H9 (cell line): ENCODE measurements around the gene C1orf56. TPM values are rescaled to one million over a fixed set of nuclear protein-coding genes. Genes with fewer than 3 reads are reported as not detected.

Experiments used
- DNase-seq: peaks from one replicate; pipeline ENCODE4 v3.0.0-alpha.2; 2017
- H2AFZ ChIP-seq: one replicate; pipeline ENCODE4 v1.6.1; 2013; ENCODE audit warnings: mild to moderate bottlenecking, low read length, control low read depth, moderate library complexity
- H2AK5ac ChIP-seq: 2 replicates; pipeline ENCODE4 v1.6.1; 2013; ENCODE audit warnings: low read length, control low read depth, mixed read lengths; ENCODE audit not compliant: insufficient read length
- H2BK120ac ChIP-seq: one replicate; pipeline ENCODE4 v1.6.1; 2013; ENCODE audit warnings: low read depth, mild to moderate bottlenecking, low read length, control low read depth, inconsistent platforms; ENCODE audit not compliant: poor library complexity, severe bottlenecking
- H2BK12ac ChIP-seq: 2 replicates; pipeline ENCODE4 v1.6.1; 2013; ENCODE audit warnings: low read length, control low read depth, mixed read lengths, low read depth; ENCODE audit not compliant: insufficient read length
- H2BK15ac ChIP-seq: 2 replicates; pipeline ENCODE4 v1.6.1; 2013; ENCODE audit warnings: low read depth, low read length, control low read depth
- H2BK20ac ChIP-seq: one replicate; pipeline ENCODE4 v1.6.1; 2013; ENCODE audit warnings: low read depth, mild to moderate bottlenecking, low read length, control low read depth, inconsistent platforms; ENCODE audit not compliant: poor library complexity, severe bottlenecking
- H2BK5ac ChIP-seq: 2 replicates; pipeline ENCODE4 v1.6.1; 2013; ENCODE audit warnings: low read length, control low read depth, mixed read lengths; ENCODE audit not compliant: insufficient read length
- H3K14ac ChIP-seq: 2 replicates; pipeline ENCODE4 v1.6.1; 2013; ENCODE audit warnings: low read length, control low read depth; ENCODE audit not compliant: insufficient read depth
- H3K18ac ChIP-seq: 2 replicates; pipeline ENCODE4 v1.6.1; 2013; ENCODE audit warnings: low read depth, mild to moderate bottlenecking, mixed read lengths, low read length, control low read depth; ENCODE audit not compliant: insufficient read length
- H3K23ac ChIP-seq: 2 replicates; pipeline ENCODE4 v1.6.1; 2013; ENCODE audit warnings: low read length, control low read depth, mixed read lengths, low read depth; ENCODE audit not compliant: insufficient read length
- H3K23me2 ChIP-seq: 2 replicates; pipeline ENCODE4 v1.6.1; 2013; ENCODE audit warnings: low read depth, mild to moderate bottlenecking, mixed read lengths, low read length, control low read depth; ENCODE audit not compliant: insufficient read length, poor library complexity, severe bottlenecking
- H3K27ac ChIP-seq: 2 replicates; pipeline ENCODE4 v1.5.1; 2013; ENCODE audit warnings: low read length, control low read depth, mixed read lengths, low read depth; ENCODE audit not compliant: insufficient read length
- H3K27me3 ChIP-seq: 2 replicates; pipeline ENCODE4 v1.6.1; 2013; ENCODE audit warnings: low read length, control low read depth, inconsistent platforms; ENCODE audit not compliant: insufficient read depth
- H3K4ac ChIP-seq: 2 replicates; pipeline ENCODE4 v1.6.1; 2013; ENCODE audit warnings: low read depth, mild to moderate bottlenecking, control low read depth, inconsistent platforms, low read length, moderate library complexity
- H3K4me1 ChIP-seq: 2 replicates; pipeline ENCODE4 v1.6.1; 2013; ENCODE audit warnings: low read length, control low read depth, inconsistent platforms; ENCODE audit not compliant: insufficient read depth
- H3K4me2 ChIP-seq: 2 replicates; pipeline ENCODE4 v1.6.1; 2013; ENCODE audit warnings: low read length, control low read depth, mixed read lengths; ENCODE audit not compliant: insufficient read length, insufficient read depth
- H3K56ac ChIP-seq: 2 replicates; pipeline ENCODE4 v1.6.1; 2013; ENCODE audit warnings: low read depth, mild to moderate bottlenecking, mixed read lengths, low read length, control low read depth; ENCODE audit not compliant: insufficient read length
- H3K79me1 ChIP-seq: 2 replicates; pipeline ENCODE4 v1.6.1; 2013; ENCODE audit warnings: low read depth, mild to moderate bottlenecking, moderate library complexity, low read length, control low read depth, inconsistent platforms; ENCODE audit not compliant: insufficient read depth, poor library complexity, severe bottlenecking
- H3K79me2 ChIP-seq: 2 replicates; pipeline ENCODE4 v1.6.1; 2013; ENCODE audit warnings: low read length, control low read depth, inconsistent platforms; ENCODE audit not compliant: insufficient read depth
- H3K9ac ChIP-seq: 2 replicates; pipeline ENCODE4 v1.6.1; 2013; ENCODE audit warnings: low read length, control low read depth, mixed read lengths; ENCODE audit not compliant: insufficient read length; ENCODE audit errors: extremely low read depth
- H3K9me3 ChIP-seq: one replicate; pipeline ENCODE4 v1.6.1; 2013; ENCODE audit warnings: low read depth, low read length, inconsistent platforms; ENCODE audit not compliant: control insufficient read depth
- H3T11ph ChIP-seq: one replicate; pipeline ENCODE4 v1.6.1; 2013; ENCODE audit warnings: mild to moderate bottlenecking, low read length, control low read depth, inconsistent platforms
- H4K20me1 ChIP-seq: one replicate; pipeline ENCODE4 v1.6.1; 2013; ENCODE audit not compliant: control insufficient read depth, insufficient read length, insufficient read depth
- H4K5ac ChIP-seq: 2 replicates; pipeline ENCODE4 v1.6.1; 2013; ENCODE audit warnings: low read depth, mild to moderate bottlenecking, mixed read lengths, low read length, control low read depth; ENCODE audit not compliant: insufficient read length
- H4K8ac ChIP-seq: replicated peaks from 2 replicates; pipeline ENCODE4 v1.6.1; 2013; ENCODE audit warnings: low read length, control low read depth, mixed read lengths, low read depth; ENCODE audit not compliant: insufficient read length
- H4K91ac ChIP-seq: 2 replicates; pipeline ENCODE4 v1.6.1; 2013; ENCODE audit warnings: low read depth, mild to moderate bottlenecking, moderate library complexity, mixed read lengths, low read length, control low read depth; ENCODE audit not compliant: insufficient read length
- H3K27ac Mint-ChIP-seq, 3 experiments: 2 replicates in 2 of 3; 3 replicates in 1 of 3; pipeline ENCODE4 v1.8.0; 2020 to 2021; ENCODE audit warnings: mixed read lengths in 3 of 3, mild to moderate bottlenecking in 1 of 3, moderate library complexity in 1 of 3
- H3K27me3 Mint-ChIP-seq: 2 replicates; pipeline ENCODE4 v1.8.0; 2021; ENCODE audit warnings: low read depth, mild to moderate bottlenecking, moderate library complexity, mixed read lengths
- H3K36me3 Mint-ChIP-seq, 3 experiments: 2 replicates in 2 of 3; 3 replicates in 1 of 3; pipeline ENCODE4 v1.8.0; 2020 to 2021; ENCODE audit warnings: low read depth in 3 of 3, mixed read lengths in 3 of 3; ENCODE audit not compliant: insufficient read depth in 1 of 3
- H3K4me1 Mint-ChIP-seq, 2 experiments: 2 replicates each; pipeline ENCODE4 v1.8.0; 2020; ENCODE audit warnings: mixed read lengths in 2 of 2
- H3K4me3 Mint-ChIP-seq, 2 experiments: 2 replicates in 1 of 2; 3 replicates in 1 of 2; pipeline ENCODE4 v1.8.0; 2020 to 2021; ENCODE audit warnings: mild to moderate bottlenecking in 2 of 2, mixed read lengths in 2 of 2, moderate library complexity in 1 of 2
- H3K9me3 Mint-ChIP-seq, 2 experiments: 2 replicates in 1 of 2; 3 replicates in 1 of 2; pipeline ENCODE4 v1.8.0; 2020; ENCODE audit warnings: mild to moderate bottlenecking in 2 of 2, mixed read lengths in 2 of 2, moderate library complexity in 1 of 2
- CTCF ChIP-seq: fragments of 200-600 bp; sonication (generic); conservative IDR thresholded peaks from 3 replicates; pipeline ENCODE4 v1.8.0; 2021; ENCODE audit warnings: antibody characterized with exemption, mild to moderate bottlenecking
- WGBS: extraction: QIAGEN DNeasy Blood & Tissue Kit; methylation state at CpG from one replicate; pipeline ENCODE4 v1.1.7; 2013; ENCODE audit warnings: missing lambda C conversion rate, low lambda C conversion rate, mixed read lengths; ENCODE audit not compliant: insufficient read length; ENCODE audit errors: extremely low coverage; 5-methylcytosine and 5-hydroxymethylcytosine counted together
- total RNA-seq: library from RNA; stranded (reverse); gene quantifications from 2 replicates; pipeline ENCODE4 v1.2.1, GENCODE V29; 2021

C1orf56 gene
- total RNA-seq, 1 experiment from 2014 or later = 4.8 TPM

GRCh38 chr1:151049458-151049857, 1.9 kb downstream of the C1orf56 start:
- Histone ChIP-seq H3K18ac (no peak overlapping the region), H3T11ph (no peak overlapping the region), H3K9ac (no peak overlapping the region), H4K91ac (no peak overlapping the region), H3K79me1 (no peaks in the 10 kb centered on the region), H4K8ac (no peak overlapping the region), H4K5ac (no peak overlapping the region), H3K9me3 (no peaks in the 10 kb centered on the region), H3K27me3 (no peaks in the 10 kb centered on the region), H3K27ac (no peak overlapping the region), H3K14ac (no peak overlapping the region), H2BK15ac (no peak overlapping the region), H2BK12ac (no peak overlapping the region), H3K79me2 (no peaks in the 10 kb centered on the region), H2BK120ac (no peak overlapping the region), H3K23ac (no peak overlapping the region), H3K4ac (no peak overlapping the region), H4K20me1 (no peaks in the 10 kb centered on the region), H2AFZ (no peak overlapping the region), H2BK5ac (no peak overlapping the region), H3K23me2 (peaks cover 4% of the 10 kb centered on the region), H2AK5ac (no peak overlapping the region), H3K4me2 (no peak overlapping the region), H2BK20ac (no peak overlapping the region), H3K4me1 (no peaks in the 10 kb centered on the region; the same call in 1 of the 2 replicates), H3K56ac (no peak overlapping the region)
- H3K4me1 Mint-ChIP-seq = peaks cover 17 to 19% of the 10 kb centered on the region in 2 experiments
- peaks cover 4 to 34% (median 27%) of the 10 kb centered on the region in 3 experiments; a peak in 5 of 7 replicates for H3K36me3 Mint-ChIP-seq
- DNase-seq = no peak
- H3K4me3 Mint-ChIP-seq = peak overlapping the region; percentile 56 to 95; a peak in 1 of 5 replicates
- WGBS = no CpG with 5 or more reads among the region's 5 CpGs
- peak overlapping the region in 1 of 3 experiments; percentile 87; a peak in 1 of 7 replicates for H3K27ac Mint-ChIP-seq
- H3K27me3 Mint-ChIP-seq = no peaks in the 10 kb centered on the region
- TF ChIP-seq CTCF = no peak
- H3K9me3 Mint-ChIP-seq = no peaks in the 10 kb centered on the region
